D721Med (cell line): ENCODE measurements around the gene ERFL.

Experiments
- DNase-seq: peaks from one replicate; pipeline ENCODE4 v3.0.0; 2011; ENCODE audit warnings: low spot score; ENCODE audit not compliant: insufficient read length
- FAIRE-seq: peaks from 2 replicates; lab custom pipeline; 2011; peaks lifted over from hg19 to GRCh38; lab: Jason Lieb, UNC
- CTCF ChIP-seq: IDR thresholded peaks from 2 replicates; pipeline ENCODE4 v1.5.1; 2012; ENCODE audit warnings: mild to moderate bottlenecking, control low read depth; ENCODE audit not compliant: insufficient read depth; ENCODE audit errors: missing control alignments

Gene ERFL

GRCh38 chr19:41886761-41887710 lies 41.2 kb downstream of the ERFL start:
- TF ChIP-seq CTCF, result no peak
- FAIRE-seq (no peak), DNase-seq (no peak)

DNA sequence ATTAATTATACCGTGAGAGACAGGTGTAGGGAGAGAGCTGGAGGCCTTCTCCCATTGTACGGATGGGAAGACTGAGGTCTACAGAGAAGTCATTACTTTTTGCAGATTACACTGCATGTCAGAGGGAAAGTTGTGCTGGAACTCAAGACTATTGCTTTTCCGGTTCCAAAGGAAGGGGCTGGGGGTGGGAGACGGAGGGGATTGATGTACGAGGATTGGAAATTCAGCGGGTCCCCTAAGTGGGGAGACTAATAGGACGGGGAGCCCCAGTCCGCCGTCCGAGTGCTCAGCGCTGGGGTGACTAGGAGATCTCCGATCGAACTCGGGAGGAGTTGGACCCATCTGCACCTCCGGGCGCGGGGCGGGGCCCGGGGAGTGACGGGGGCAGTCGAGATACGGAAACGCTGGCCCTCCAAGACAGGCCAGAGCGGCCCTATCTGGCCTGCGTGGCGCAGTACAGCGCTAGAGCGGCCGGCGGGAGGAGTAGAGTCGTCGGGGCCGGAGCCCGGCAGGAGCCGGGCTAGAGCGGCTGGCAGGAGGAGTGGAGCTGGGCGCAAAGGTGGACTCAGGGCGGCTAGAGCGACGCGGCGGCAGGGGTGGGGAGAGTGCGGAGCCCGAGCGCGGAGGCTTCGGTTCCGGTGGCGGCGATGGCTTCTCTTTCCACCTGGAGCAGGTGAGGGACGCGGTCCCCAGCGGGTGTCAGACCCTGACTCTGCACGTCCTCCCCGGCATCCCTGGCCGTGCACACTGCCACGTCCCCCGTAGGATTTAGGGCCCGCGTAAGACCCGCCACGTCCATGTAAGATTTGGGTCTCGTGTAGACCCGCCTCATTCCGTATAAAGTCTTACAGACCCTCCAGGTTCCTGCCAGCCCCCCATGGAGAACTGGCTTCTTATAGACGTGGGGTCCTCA lies 44.2 kb downstream of the ERFL start:
- no peak for FAIRE-seq
- DNase-seq, result peak; percentile 99
- no peak for TF ChIP-seq CTCF

- FAIRE-seq (no peak), DNase-seq (no peak)
- TF ChIP-seq CTCF, result no peak
These were observed 44.8 kb downstream of the ERFL start for GRCh38 chr19:41883463-41883820.

DNA sequence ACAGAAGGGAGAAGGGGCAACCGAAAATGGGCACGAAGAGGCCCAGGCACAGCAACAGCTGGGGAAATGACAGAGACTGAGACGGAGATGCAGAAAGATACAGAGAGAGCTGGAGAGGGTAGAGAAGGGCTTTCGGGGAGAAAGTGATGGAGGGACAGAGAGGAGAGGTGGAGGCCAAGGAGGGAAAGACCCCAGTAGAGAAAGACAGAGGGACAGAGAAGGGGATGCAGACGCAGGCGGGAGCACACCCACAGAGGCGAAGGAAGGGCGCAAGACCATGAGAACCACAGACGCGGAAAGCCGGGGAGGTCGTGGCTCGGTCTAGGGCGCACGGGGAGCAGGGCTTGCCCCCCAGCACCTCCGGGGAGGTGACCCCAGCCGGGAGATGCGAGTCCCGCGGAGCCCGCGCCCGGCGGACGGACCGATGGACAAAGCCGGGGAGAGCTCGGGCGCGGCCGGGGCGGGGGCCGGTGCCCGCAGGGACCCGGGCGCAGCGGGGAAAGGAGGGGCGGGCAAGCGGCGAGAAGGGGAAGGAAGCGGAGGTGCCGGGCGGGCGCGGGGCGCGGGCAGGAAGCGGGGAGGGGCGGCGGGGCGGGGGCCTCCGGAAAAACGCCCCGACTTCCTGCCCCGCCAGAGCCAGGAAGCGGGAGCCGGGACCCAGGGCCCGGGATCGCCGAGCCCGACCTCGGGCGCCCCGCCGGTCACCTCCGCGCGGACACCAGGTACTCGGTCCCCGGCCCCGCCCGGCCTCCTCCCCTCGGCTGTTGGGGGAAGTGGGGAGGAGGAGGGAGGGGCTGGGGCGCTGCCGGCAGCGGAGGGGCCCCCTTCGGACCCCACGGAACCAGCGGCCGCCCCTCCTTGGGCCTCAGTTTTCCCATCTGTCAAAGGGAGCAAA lies 45.4 kb downstream of the ERFL start, which contains the start of gene ARHGEF1:
Gene ARHGEF1, plus strand, starts transcription at position 617 of the 895 bp plus-strand sequence. CDS start 4,899 bp downstream, outside the sequence.
- FAIRE-seq, result no peak
- no peak for DNase-seq
- no peak for TF ChIP-seq CTCF

- no peak for FAIRE-seq
- TF ChIP-seq CTCF, result no peak
- no peak for DNase-seq
These were observed 47.9 kb downstream of the ERFL start for GRCh38 chr19:41880329-41880708.

- FAIRE-seq (no peak), DNase-seq (no peak)
- TF ChIP-seq CTCF, result no peak
These were observed 48.5 kb downstream of the ERFL start for GRCh38 chr19:41879670-41880328.
